GM21576 (cell line): ENCODE measurements around the gene MTHFD2L.

ENCODE experiments used
- ATAC-seq: cut with Tn5 transposase; IDR thresholded peaks from one replicate; pipeline ENCODE4 v1.9.1; 2021; ENCODE audit warnings: mild to moderate bottlenecking, moderate library complexity; ENCODE audit not compliant: unreplicated experiment

The MTHFD2L gene

DNA sequence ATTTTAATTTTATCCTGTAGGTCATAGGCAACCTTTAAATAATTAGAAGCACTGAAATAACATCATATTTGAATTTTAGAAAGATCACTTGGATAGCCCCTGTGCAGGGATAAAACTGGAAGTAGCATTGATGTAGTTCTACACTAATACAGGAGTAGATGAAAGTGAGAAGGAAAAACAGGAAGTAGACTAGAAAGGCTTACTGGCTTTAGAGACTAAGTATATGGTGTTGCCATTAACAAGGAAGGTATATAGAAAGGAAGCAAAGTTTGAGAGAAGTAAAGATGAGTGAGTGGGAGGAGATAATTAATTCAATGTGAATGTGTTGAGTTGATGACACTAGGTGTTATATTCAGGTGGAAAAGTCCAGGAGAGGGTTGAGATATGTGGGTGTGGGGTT lies 77.2 kb downstream of the MTHFD2L start:
- ATAC-seq: peak; percentile 87

DNA sequence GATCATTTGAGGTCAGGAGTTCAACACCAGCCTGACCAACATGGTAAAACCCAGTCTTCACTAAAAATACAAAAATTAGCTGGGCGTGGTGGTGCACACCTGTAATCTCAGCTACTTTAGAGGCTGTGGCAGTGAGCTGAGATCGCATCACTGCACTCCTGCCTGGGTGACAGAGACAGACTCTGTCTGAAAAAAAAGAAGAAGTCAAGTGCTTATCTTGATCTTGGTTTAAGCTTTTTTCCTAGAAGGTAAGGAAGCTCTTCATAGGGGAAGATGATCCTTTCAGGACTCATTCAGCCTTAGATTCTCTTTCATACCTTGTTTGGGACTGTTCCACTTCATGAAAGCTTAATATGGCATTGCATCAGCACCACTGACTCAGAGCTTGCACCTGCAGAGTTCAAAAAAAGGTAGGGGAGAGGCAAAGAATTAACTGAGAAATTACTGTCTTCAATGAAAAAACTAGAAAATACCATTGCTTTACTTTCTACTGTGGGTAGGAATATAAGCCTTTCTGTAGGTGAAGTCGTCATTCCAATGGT lies 79.6 kb downstream of the MTHFD2L start:
- no peak for ATAC-seq

- no peak for ATAC-seq
These were observed 86.1 kb downstream of the MTHFD2L start for GRCh38 chr4:74244049-74244448.

- no peak for ATAC-seq
These were observed 95.0 kb downstream of the MTHFD2L start for GRCh38 chr4:74252933-74253332.

- ATAC-seq: no peak
These were observed 96.5 kb downstream of the MTHFD2L start for GRCh38 chr4:74254386-74254785.

GRCh38 chr4:74255096-74255495 lies 97.2 kb downstream of the MTHFD2L start:
- no peak for ATAC-seq

- ATAC-seq: no peak
These were observed 101.0 kb downstream of the MTHFD2L start for GRCh38 chr4:74258963-74259362.

GRCh38 chr4:74260036-74260435 lies 102.1 kb downstream of the MTHFD2L start:
- ATAC-seq: no peak

GRCh38 chr4:74262522-74262921 lies 104.6 kb downstream of the MTHFD2L start:
- ATAC-seq: no peak

DNA sequence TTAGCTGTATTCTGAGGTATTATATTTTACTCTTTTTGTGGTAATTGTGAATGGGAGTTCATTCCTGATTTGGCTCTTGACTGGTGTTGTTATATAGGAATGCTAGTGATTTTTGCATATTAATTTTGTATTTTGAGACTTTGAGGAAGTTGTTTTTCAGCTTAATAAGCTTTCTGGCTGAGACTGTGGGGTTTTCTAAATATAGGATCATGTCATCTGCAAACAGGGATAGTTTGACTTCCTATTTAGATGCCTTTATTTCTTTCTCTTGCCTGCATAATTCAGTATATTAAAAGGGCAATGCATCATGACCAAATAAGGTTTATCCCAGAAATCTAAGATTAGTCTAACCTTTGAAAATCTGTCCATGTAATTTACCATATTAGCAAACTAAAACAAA lies 105.6 kb downstream of the MTHFD2L start:
- no peak for ATAC-seq

- ATAC-seq: no peak
These were observed 108.2 kb downstream of the MTHFD2L start for GRCh38 chr4:74266081-74266480.

- no peak for ATAC-seq
These were observed 110.2 kb downstream of the MTHFD2L start for GRCh38 chr4:74267998-74268606.

- no peak for ATAC-seq
These were observed 110.7 kb downstream of the MTHFD2L start for GRCh38 chr4:74268643-74269042.

GRCh38 chr4:74278490-74278889 lies 120.6 kb downstream of the MTHFD2L start:
- ATAC-seq: no peak

GRCh38 chr4:74279716-74280115 lies 121.8 kb downstream of the MTHFD2L start:
- no peak for ATAC-seq

GRCh38 chr4:74282926-74283325 lies 125.0 kb downstream of the MTHFD2L start:
- no peak for ATAC-seq

DNA sequence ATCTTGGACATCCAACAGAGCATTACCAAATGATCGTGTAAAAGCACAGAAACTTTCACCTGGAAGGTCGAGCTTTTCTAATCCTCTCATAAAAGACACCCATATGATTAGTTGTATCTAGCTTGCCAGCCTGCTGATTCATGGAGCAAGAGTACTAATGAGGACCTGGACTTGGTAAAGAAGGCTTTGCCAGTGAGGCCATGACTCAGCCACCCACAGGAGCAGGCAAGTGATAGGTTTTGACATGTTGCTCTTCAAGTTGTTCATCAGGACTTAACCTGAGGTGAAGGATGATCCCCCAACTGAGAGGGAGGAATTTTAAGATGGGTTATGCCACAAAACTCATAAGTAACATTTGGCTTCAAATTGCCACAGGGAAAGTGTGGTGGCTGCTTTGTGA lies 125.7 kb downstream of the MTHFD2L start:
- ATAC-seq: no peak

- ATAC-seq: no peak
These were observed 126.1 kb downstream of the MTHFD2L start for GRCh38 chr4:74284053-74284452.

GRCh38 chr4:74287164-74287563 lies 129.2 kb downstream of the MTHFD2L start:
- no peak for ATAC-seq

DNA sequence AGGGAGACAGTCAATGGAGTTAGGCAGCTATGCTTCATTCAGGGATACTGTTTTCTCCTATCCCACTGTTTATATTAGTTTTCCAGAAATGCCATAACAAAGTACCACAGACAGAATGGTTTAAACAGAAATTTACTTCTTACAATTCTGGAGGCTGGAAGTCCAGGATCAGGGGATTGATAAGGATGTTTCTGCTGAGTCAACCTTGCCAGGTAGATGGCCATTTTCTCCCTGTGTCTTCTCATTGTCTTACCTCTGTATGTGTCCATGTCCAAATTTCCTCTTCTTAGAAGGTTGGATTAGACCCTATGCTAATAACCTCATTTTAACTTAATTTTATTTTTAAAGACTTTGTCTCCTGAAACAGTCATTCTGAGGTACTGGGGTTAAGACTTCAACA lies 129.9 kb downstream of the MTHFD2L start:
- no peak for ATAC-seq

DNA sequence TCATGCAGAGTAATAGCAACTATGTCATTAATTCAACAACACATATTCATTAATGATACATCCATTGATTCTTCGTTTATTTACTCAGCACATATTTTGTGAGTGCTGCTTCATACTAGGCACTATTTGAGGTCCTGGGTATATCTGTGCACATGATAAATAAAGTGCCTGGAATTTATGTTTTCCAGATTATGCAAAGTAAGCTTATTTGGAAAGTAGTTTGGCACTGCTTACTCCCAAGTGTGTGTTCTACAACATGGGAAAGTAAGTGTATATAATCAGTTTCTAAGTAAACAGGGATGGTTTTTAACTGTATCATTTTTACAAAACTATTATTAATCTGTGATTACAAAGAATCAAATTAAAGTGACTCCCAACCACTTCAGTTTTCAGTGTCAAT lies 133.6 kb downstream of the MTHFD2L start:
- ATAC-seq: no peak

DNA sequence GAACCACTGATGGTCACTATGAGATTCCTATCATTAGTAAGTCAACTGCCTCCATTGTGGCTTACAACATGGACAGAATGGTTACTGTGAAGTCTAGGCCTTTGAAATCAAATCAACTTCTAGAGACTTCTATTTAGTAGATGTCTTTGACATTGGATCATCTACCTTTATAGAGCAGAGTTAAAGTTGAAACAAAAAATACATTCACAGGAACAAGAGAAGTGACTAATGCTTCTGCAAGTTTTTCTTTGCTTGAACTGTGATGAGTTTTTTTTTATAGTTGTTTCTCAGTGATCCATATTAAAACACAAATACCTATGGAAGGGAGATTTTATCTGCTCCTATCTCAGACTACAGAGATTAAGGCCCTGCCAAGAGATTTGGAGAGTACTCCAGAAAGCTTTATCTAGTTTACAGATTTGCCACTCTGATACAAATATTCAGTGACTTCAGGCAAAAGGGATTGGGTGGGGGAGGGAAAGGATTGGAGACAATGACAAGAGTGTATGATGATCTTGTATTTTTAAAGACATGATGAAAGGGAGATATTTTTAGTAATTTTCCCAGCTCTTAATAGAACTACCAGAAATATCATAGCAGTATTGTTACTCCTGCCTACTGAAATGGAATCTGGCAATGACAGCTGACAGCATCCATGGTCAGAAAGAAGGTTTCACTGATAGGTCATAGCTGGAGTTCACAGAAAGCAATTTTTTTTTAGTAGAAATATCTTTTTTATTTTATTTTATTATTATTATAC lies 134.4 kb downstream of the MTHFD2L start:
- no peak for ATAC-seq
